Lung (tissue), 12 donors: ENCODE measurements around the gene CHST10. TPM values are rescaled to one million over a fixed set of nuclear protein-coding genes. Genes with fewer than 3 reads are reported as not detected.

Experiments used
- ATAC-seq: fragments of 200-7000 bp; cut with Tn5 transposase; one replicate; pipeline ENCODE4 v1.9.1; 2020; ENCODE audit warnings: moderate number of reproducible peaks; ENCODE audit not compliant: insufficient read depth, low FRiP score
- DNase-seq, 3 donors: peaks; one replicate each; pipeline ENCODE4 v3.0.0-alpha.2; 2013 to 2017
- H3K27ac ChIP-seq, 2 donors: one replicate each; pipeline ENCODE4 v1.5.1; 2013; ENCODE audit warnings: mild to moderate bottlenecking in 2 of 2, moderate library complexity in 2 of 2, control low read depth in 1 of 2, inconsistent platforms in 1 of 2, low read depth in 1 of 2, low read length in 1 of 2
- H3K27me3 ChIP-seq, 3 donors: one replicate each; pipeline ENCODE4 v1.5.1; 2013; ENCODE audit warnings: low read length in 2 of 3; ENCODE audit not compliant: control insufficient read depth in 3 of 3, insufficient read depth in 3 of 3
- H3K36me3 ChIP-seq, 4 donors: one replicate each; pipeline ENCODE4 v1.5.1; 2013; ENCODE audit warnings: low read length in 4 of 4, mild to moderate bottlenecking in 1 of 4, moderate library complexity in 1 of 4; ENCODE audit not compliant: control insufficient read depth in 4 of 4, insufficient read depth in 4 of 4
- H3K4me1 ChIP-seq, 5 donors: one replicate each; pipeline ENCODE4 v1.5.1; 2013; ENCODE audit warnings: low read length in 5 of 5, mild to moderate bottlenecking in 2 of 5, moderate library complexity in 1 of 5; ENCODE audit not compliant: control insufficient read depth in 5 of 5, insufficient read depth in 5 of 5
- H3K4me3 ChIP-seq: one replicate; pipeline ENCODE4 v1.5.1; 2013; ENCODE audit warnings: mild to moderate bottlenecking, control low read depth, moderate library complexity
- H3K9ac ChIP-seq, 2 donors: one replicate each; pipeline ENCODE4 v1.5.1; 2013; ENCODE audit warnings: low read length in 2 of 2, control low read depth in 1 of 2; ENCODE audit not compliant: insufficient read depth in 1 of 2
- H3K9me3 ChIP-seq, 4 donors: one replicate each; pipeline ENCODE4 v1.5.1; 2013; ENCODE audit warnings: low read length in 3 of 4, mild to moderate bottlenecking in 1 of 4, moderate library complexity in 1 of 4; ENCODE audit not compliant: control insufficient read depth in 4 of 4, insufficient read depth in 3 of 4
- WGBS, 2 donors: extraction: QIAGEN DNeasy Blood & Tissue Kit; methylation state at CpG; one replicate each; pipeline ENCODE4 v1.1.7; 2013; 5-methylcytosine and 5-hydroxymethylcytosine counted together
- polyA plus RNA-seq, 2 donors: library from polyadenylated mRNA; stranded (reverse); fragments of 200-250 nt; gene quantifications; one replicate each; pipeline ENCODE4 v1.2.1, GENCODE V29; 2013
- total RNA-seq, 2 donors: library from RNA; depleted of rRNA in 1 of 2; stranded (reverse); fragments of >200 nt in 1 of 2; gene quantifications; one replicate each; pipeline ENCODE4 v1.2.1, GENCODE V29; 2014 to 2021
- TF ChIP-seq, protein P1 (sequence below): IDR thresholded peaks from 2 replicates; pipeline ENCODE4 v1.5.1; 2012; ENCODE audit warnings: mild to moderate bottlenecking; ENCODE audit errors: control extremely low read depth, extremely low read depth
- donor health status: control.
- donor health status: control.
- donor health status: Bipolar disorder and iron deficiency.
- donor health status: healthy.
- donor health status: DM: yes; HTN: yes; CAD: no.

Gene CHST10
- total and polyA plus RNA-seq, 4 donors, result 5.1 to 22.4 (median 8.0) TPM

DNA sequence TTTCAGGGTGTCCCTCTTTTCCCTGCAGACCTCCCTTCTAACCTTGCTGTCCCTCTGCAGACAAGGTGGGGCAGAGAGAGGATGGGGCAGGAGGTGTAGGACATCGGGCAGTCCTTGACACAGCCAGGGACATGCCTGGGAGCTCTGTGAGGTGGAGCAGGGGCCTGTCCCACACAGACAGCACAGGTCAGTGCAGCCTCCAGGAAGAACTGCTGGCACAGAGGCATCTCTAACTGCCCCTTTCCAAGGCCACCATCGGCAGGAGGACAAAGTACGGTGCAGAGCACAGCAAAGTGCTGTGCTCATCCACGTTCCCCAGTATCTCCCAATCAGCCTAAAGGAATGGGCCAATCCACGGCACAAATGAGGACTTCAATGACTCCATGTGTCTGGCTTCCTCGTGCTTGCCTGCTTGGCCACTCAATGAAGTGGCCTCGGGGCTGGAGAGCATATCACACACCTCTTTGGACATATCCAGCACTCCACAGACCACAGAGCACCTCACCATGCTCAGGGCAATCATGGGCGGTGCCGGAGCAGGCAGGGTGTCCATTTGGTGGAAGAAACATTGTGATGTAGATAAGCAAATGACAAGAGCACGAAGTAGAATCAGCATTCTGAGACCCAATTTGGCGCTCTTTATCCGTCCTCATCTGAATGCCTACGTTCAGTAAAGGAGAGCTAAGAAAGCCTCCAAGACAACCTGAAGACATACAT, 11.9 kb downstream of the CHST10 start:
- DNase-seq (no peak), ATAC-seq (no peak)
- Histone ChIP-seq H3K36me3 (peaks cover 0 to 29% (median 21%) of the 10 kb centered on the region in 4 donors), H3K4me3 (no peak overlapping the region), H3K9ac (no peak overlapping the region), H3K9me3 (no peaks in the 10 kb centered on the region), H3K4me1 (no peaks in the 10 kb centered on the region), H3K27ac (no peak overlapping the region), H3K27me3 (no peaks in the 10 kb centered on the region)
- 95 to 96% methylated on average over 13 of the region's 13 CpGs for WGBS, 2 donors
- TF ChIP-seq, protein P1, sequence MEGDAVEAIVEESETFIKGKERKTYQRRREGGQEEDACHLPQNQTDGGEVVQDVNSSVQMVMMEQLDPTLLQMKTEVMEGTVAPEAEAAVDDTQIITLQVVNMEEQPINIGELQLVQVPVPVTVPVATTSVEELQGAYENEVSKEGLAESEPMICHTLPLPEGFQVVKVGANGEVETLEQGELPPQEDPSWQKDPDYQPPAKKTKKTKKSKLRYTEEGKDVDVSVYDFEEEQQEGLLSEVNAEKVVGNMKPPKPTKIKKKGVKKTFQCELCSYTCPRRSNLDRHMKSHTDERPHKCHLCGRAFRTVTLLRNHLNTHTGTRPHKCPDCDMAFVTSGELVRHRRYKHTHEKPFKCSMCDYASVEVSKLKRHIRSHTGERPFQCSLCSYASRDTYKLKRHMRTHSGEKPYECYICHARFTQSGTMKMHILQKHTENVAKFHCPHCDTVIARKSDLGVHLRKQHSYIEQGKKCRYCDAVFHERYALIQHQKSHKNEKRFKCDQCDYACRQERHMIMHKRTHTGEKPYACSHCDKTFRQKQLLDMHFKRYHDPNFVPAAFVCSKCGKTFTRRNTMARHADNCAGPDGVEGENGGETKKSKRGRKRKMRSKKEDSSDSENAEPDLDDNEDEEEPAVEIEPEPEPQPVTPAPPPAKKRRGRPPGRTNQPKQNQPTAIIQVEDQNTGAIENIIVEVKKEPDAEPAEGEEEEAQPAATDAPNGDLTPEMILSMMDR, result no peak

DNA sequence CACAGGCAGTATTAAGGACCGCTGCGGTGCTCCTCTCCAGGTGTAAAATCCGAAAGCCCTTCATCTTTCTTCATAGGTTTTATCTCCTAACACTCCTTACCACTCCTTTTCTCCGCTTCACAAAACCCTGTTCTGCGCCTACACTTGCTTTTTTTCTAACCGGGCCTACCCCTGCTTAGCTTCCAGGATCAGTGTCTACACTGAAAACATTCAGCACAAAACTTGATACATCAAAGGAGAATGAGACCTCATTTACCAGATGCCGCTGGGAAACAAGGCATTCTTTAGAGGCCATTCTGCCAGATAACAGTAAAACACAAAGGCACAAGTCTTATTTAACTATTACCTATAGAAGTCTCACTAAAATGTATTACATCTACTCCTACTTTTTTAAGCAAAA, 13.1 kb downstream of the CHST10 start:
- ATAC-seq (no peak), DNase-seq (no peak)
- TF ChIP-seq, protein P1, result no peak
- no peak overlapping the region for H3K27ac ChIP-seq
- peaks cover 0 to 29% (median 21%) of the 10 kb centered on the region in 4 donors for H3K36me3 ChIP-seq
- no peaks in the 10 kb centered on the region for H3K9me3 ChIP-seq
- H3K27me3 ChIP-seq, result no peaks in the 10 kb centered on the region
- H3K4me3 ChIP-seq, result no peak overlapping the region
- H3K4me1 ChIP-seq, result no peaks in the 10 kb centered on the region
- 96 to 98% methylated on average over 7 of the region's 7 CpGs for WGBS, 2 donors
- H3K9ac ChIP-seq, result no peak overlapping the region

DNA sequence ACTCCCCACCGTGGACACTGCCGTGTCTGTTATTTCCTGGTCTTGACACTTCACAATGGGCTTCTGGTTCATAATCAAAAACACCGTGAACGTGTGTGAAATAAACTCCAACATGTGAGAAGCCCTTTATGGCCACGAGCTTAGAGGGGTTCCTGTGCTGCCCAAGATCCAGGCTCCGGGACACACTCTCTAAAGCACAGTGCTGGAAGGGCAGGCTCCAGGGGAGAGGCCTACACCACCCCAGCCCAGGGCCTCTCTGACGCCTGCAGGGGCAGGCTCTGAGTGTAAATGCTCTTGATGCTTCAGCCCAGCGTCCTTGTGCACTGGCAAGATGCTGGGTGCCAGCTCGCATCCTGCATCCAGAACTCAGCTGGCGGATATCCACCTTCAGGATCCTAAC, 13.7 kb downstream of the CHST10 start:
- no peak for DNase-seq
- Histone ChIP-seq H3K4me1 (no peaks in the 10 kb centered on the region), H3K9me3 (no peaks in the 10 kb centered on the region), H3K4me3 (no peak overlapping the region), H3K9ac (no peak overlapping the region), H3K36me3 (peaks cover 0 to 29% (median 21%) of the 10 kb centered on the region in 4 donors), H3K27me3 (no peaks in the 10 kb centered on the region), H3K27ac (no peak overlapping the region)
- no peak for ATAC-seq
- WGBS, 2 donors, result 82 to 83% methylated on average over 10 of the region's 10 CpGs
- TF ChIP-seq, protein P1, result no peak

DNA sequence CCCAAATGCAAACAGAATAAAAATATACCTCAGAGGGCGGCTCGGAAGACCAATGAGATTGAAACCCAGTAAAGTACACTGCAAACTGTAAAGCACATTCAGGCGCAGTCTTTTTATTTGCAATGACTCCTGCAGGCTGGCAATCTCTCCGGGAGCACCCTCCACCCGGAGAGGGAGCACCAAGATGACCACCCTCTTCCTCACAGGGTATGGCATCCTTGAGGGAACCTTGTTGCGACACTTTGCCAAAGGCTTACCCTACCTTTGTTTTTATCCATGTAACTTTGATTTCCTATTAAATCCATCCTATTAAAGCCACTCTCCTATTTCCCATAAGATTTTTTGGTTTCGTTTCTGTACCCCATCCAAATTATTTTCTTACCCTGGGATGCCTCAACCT, 16.2 kb downstream of the CHST10 start:
- TF ChIP-seq, protein P1, result no peak
- Histone ChIP-seq H3K9me3 (no peaks in the 10 kb centered on the region), H3K4me3 (no peak overlapping the region), H3K27ac (no peak overlapping the region), H3K4me1 (no peaks in the 10 kb centered on the region), H3K9ac (no peak overlapping the region), H3K27me3 (no peaks in the 10 kb centered on the region), H3K36me3 (peaks cover 0 to 24% (median 21%) of the 10 kb centered on the region in 4 donors)
- WGBS, 2 donors, result 94 to 97% methylated on average over 7 of the region's 7 CpGs
- no peak for DNase-seq
- no peak for ATAC-seq
